ENCODE data around the gene B4GALT6. TPM values are rescaled to one million over a fixed set of nuclear protein-coding genes. Genes with fewer than 3 reads are reported as not detected.
A peak's percentile ranks its signal among the peaks of the same experiment; 100 is the strongest.

B4GALT6 gene, protein sequence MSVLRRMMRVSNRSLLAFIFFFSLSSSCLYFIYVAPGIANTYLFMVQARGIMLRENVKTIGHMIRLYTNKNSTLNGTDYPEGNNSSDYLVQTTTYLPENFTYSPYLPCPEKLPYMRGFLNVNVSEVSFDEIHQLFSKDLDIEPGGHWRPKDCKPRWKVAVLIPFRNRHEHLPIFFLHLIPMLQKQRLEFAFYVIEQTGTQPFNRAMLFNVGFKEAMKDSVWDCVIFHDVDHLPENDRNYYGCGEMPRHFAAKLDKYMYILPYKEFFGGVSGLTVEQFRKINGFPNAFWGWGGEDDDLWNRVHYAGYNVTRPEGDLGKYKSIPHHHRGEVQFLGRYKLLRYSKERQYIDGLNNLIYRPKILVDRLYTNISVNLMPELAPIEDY
- total RNA-seq (1.7 TPM in 2 replicates), polyA plus RNA-seq (0.14 TPM in 1 of 2 replicates, not detected in the other), polyA minus RNA-seq (0.14 TPM in 1 of 2 replicates, not detected in the other)
- total RNA-seq (2013): 0.84 TPM

DNA sequence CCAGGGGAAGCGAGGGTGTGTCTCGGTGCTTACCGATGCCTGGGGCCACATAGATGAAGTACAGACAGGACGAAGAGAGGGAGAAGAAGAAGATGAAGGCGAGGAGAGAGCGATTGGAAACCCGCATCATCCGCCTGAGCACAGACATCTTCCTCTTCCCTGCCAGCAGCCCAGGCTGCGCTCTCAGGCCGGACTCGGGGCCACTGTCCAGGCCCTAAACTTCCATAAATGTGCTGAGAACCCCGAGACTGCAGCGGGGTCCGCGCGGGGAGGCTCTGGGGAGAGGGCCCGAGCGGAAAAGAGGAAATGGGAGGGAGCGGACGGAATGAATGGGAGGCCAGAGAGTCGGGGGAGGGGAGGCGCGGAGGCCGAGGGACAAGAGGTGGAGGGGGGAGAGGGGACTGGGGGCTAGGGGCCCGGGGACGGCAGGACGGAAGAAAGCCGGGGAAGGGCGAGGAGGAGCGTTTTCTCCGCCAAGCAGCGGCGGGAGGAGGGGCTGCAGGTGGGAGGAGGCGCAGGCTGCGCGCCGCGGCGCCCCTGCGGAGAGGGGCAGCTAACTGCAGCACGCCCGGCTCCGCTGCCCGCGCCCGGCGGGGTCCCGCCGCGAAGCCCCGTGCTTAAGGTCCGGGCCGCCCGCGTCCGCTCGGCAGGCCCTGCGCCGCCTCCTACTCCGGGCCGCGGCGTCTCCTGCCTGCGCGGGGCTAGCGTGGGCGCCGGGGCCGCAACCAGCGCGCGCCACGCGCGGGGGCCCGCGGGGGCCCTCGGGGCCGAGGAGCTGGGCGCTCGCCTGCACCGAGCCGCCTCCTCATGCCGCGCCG is at the start of gene B4GALT6:
TSS of gene B4GALT6 (minus strand) at position 303 of the 818 bp plus-strand sequence. CDS start at position 148, 155 bp downstream.
- H4K20me1 ChIP-seq (ENCODE audit: control insufficient read depth, insufficient read depth, low read length, poor library complexity, severe bottlenecking): no peaks in the 10 kb centered on the region
- H3K79me2 ChIP-seq (ENCODE audit: control insufficient read depth, insufficient read depth, low read length): no peaks in the 10 kb centered on the region
- intact Hi-C loops (cut with micrococcal nuclease): no loop called here
- TF ChIP-seq EZH2 (IDR thresholded peaks at IDR 0.05; ENCODE audit: borderline replicate concordance, insufficient read depth, low read depth, low read length, poor library complexity, severe bottlenecking): no peak
- TF ChIP-seq, protein P1, sequence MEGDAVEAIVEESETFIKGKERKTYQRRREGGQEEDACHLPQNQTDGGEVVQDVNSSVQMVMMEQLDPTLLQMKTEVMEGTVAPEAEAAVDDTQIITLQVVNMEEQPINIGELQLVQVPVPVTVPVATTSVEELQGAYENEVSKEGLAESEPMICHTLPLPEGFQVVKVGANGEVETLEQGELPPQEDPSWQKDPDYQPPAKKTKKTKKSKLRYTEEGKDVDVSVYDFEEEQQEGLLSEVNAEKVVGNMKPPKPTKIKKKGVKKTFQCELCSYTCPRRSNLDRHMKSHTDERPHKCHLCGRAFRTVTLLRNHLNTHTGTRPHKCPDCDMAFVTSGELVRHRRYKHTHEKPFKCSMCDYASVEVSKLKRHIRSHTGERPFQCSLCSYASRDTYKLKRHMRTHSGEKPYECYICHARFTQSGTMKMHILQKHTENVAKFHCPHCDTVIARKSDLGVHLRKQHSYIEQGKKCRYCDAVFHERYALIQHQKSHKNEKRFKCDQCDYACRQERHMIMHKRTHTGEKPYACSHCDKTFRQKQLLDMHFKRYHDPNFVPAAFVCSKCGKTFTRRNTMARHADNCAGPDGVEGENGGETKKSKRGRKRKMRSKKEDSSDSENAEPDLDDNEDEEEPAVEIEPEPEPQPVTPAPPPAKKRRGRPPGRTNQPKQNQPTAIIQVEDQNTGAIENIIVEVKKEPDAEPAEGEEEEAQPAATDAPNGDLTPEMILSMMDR (IDR thresholded peaks at IDR 0.05): no peak
- no peaks in the 10 kb centered on the region for H3K9me3 ChIP-seq (ENCODE audit: control extremely low read depth in 1 of 3, control insufficient read depth in 2 of 3, insufficient read depth in 1 of 3, low read length in 2 of 3)
- Mint-ChIP-seq H3K4me1 (peaks cover 19% of the 10 kb centered on the region), H3K27ac (peak within 1 kb of the TSS; percentile 54), H3K27me3 (peaks cover 43% of the 10 kb centered on the region), H3K9me3 (ENCODE audit: insufficient read depth) (no peaks in the 10 kb centered on the region), H3K4me3 (peak within 1 kb of the TSS; percentile 84)
- H3K36me3 ChIP-seq (replicated peaks in 1 of 2; ENCODE audit: control extremely low read depth in 1 of 2, control insufficient read depth in 1 of 2, extremely low read depth in 1 of 2, insufficient read depth in 2 of 2, low read length in 1 of 2): no peaks in the 10 kb centered on the region
- DNase-seq (peak; percentile 47), ATAC-seq (ENCODE audit: low read depth) (peak; percentile 35)
- H2AFZ ChIP-seq (ENCODE audit: insufficient read depth, low read depth, low read length, poor library complexity, severe bottlenecking): peak within 1 kb of the TSS; percentile 76
- peak within 1 kb of the TSS; percentile 3 to 57 (median 55) for H3K4me3 ChIP-seq (ENCODE audit: control extremely low read depth in 1 of 5, extremely low read depth in 1 of 5, insufficient read depth in 1 of 5, low read depth in 2 of 5, low read length in 4 of 5)
- H3K4me1 ChIP-seq (ENCODE audit: control insufficient read depth in 2 of 2, insufficient read depth in 2 of 2, low read length in 2 of 2): peaks cover 16 to 17% of the 10 kb centered on the region in 2 donors
- peak within 1 kb of the TSS; percentile 92 for H3K4me2 ChIP-seq (replicated peaks; ENCODE audit: low read depth, low read length, poor library complexity, severe bottlenecking)
- POLR2A ChIA-PET: interaction anchor here (0.7 kb wide), 1 partner anchor 366 kb away, joined by 3 read pairs; no protein-coding TSS in a partner anchor
- CTCF ChIA-PET: no interaction called here
- peak within 1 kb of the TSS; percentile 61 for H3K9ac ChIP-seq (ENCODE audit: low read length)
- H3K27ac ChIP-seq (ENCODE audit: low read length in 2 of 2): no peak within 1 kb of the TSS
- H3K27me3 ChIP-seq (replicated peaks in 1 of 4; ENCODE audit: control extremely low read depth in 1 of 4, control insufficient read depth in 3 of 4, insufficient read depth in 4 of 4, low read length in 3 of 4): peaks cover 0 to 30% (median 16%) of the 10 kb centered on the region in 4 experiments
- under 1% methylated on average over 79 of the region's 86 CpGs for WGBS (ENCODE audit: insufficient coverage)
